PC-3 (cell line): ENCODE results near the gene BCL7C. TPM values are rescaled to one million over a fixed set of nuclear protein-coding genes. Genes with fewer than 3 reads are reported as not detected.

Experiments used
- ATAC-seq: fragments of 200-7000 bp; cut with Tn5 transposase; 2 replicates; pipeline ENCODE4 v1.9.1; 2020; ENCODE audit warnings: mild to moderate bottlenecking, moderate library complexity
- BruUV-seq: library from RNA; stranded (reverse); fragments of 400-500 nt; replicated peaks from 2 replicates; lab custom pipeline; 2021; lab: Mats Ljungman, UMichigan
- CTCF ChIA-PET: fragments of 300-600 bp; sonication (Branson Sonifier 250); formaldehyde crosslinking; loops from one replicate; lab custom pipeline; 2022; ENCODE audit warnings: antibody characterized with exemption; lab: Charles Lee
- POLR2A ChIA-PET: fragments of 300-600 bp; sonication (Branson Sonifier 250); formaldehyde crosslinking; loops from one replicate; lab custom pipeline; 2022; ENCODE audit warnings: antibody characterized with exemption; ENCODE audit not compliant: unreplicated experiment; lab: Charles Lee
- DNase-seq: peaks from one replicate; pipeline ENCODE4 v3.0.0-alpha.2; 2015
- H2AFZ ChIP-seq: fragments of 300-600 bp; sonication (generic); 2 replicates; pipeline ENCODE4 v1.6.0; 2016; ENCODE audit warnings: antibody characterized with exemption, low read length
- H3F3A ChIP-seq: fragments of 300-600 bp; sonication (generic); one replicate; pipeline ENCODE4 v1.6.0; 2017; ENCODE audit warnings: antibody characterized with exemption, low read length, control low read depth, mild to moderate bottlenecking; ENCODE audit not compliant: unreplicated experiment
- H3K27ac ChIP-seq: fragments of 300-600 bp; sonication (generic); 2 replicates; pipeline ENCODE4 v1.5.1; 2016; ENCODE audit warnings: mild to moderate bottlenecking, low read length
- H3K27me3 ChIP-seq: fragments of 300-600 bp; sonication (generic); 2 replicates; pipeline ENCODE4 v1.6.1; 2016; ENCODE audit warnings: low read length, mixed read lengths
- H3K36me3 ChIP-seq: fragments of 300-600 bp; sonication (generic); 2 replicates; pipeline ENCODE4 v1.6.1; 2016; ENCODE audit warnings: low read depth, mixed run types, low read length, mixed read lengths
- H3K4me1 ChIP-seq: fragments of 300-600 bp; sonication (generic); 2 replicates; pipeline ENCODE4 v1.5.1; 2016; ENCODE audit warnings: low read length; ENCODE audit not compliant: insufficient read depth
- H3K4me2 ChIP-seq: fragments of 300-600 bp; sonication (generic); 2 replicates; pipeline ENCODE4 v1.6.0; 2016; ENCODE audit warnings: low read length
- H3K4me3 ChIP-seq: fragments of 300-600 bp; sonication (generic); 2 replicates; pipeline ENCODE4 v1.5.1; 2016; ENCODE audit warnings: mild to moderate bottlenecking, low read length, mixed read lengths
- H3K79me2 ChIP-seq: fragments of 300-600 bp; sonication (generic); 2 replicates; pipeline ENCODE4 v1.6.1; 2017; ENCODE audit warnings: low read length, mixed read lengths
- H3K9ac ChIP-seq: fragments of 300-600 bp; sonication (generic); 2 replicates; pipeline ENCODE4 v1.6.0; 2016; ENCODE audit warnings: mild to moderate bottlenecking, low read length
- H3K9me2 ChIP-seq: fragments of 300-600 bp; sonication (generic); replicated peaks from 2 replicates; pipeline ENCODE4 v1.6.1; 2016; ENCODE audit warnings: mixed run types, low read length, mixed read lengths
- H3K9me3 ChIP-seq: fragments of 300-600 bp; sonication (generic); 2 replicates; pipeline ENCODE4 v1.6.1; 2016; ENCODE audit warnings: low read length, mixed read lengths
- H4K20me1 ChIP-seq: fragments of 300-600 bp; sonication (generic); 2 replicates; pipeline ENCODE4 v1.6.1; 2016; ENCODE audit warnings: low read length, mixed read lengths
- EZH2 ChIP-seq: fragments of 300-600 bp; sonication (generic); IDR thresholded peaks from one replicate; pipeline ENCODE4 v1.6.1; 2017; ENCODE audit warnings: antibody characterized with exemption, mild to moderate bottlenecking, low read length; ENCODE audit not compliant: unreplicated experiment
- EZH2phosphoT487 ChIP-seq: fragments of 300-600 bp; sonication (generic); IDR thresholded peaks from 2 replicates; pipeline ENCODE4 v1.6.1; 2018; ENCODE audit warnings: mild to moderate bottlenecking, antibody characterized with exemption, low read length, borderline replicate concordance
- intact Hi-C: fragments of 100-400 bp; cut with micrococcal nuclease; formaldehyde crosslinking; loops from 2 replicates; pipeline ENCODE4 v1.9.0; 2023
- total RNA-seq: library from RNA; depleted of rRNA; stranded (reverse); fragments of >200 nt; gene quantifications from 2 replicates; pipeline ENCODE4 v1.2.3, GENCODE V29; 2014
- TF ChIP-seq, protein P1 (sequence below): fragments of 300-600 bp; sonication (generic); conservative IDR thresholded peaks from 2 replicates; pipeline ENCODE4 v1.5.1; 2017; ENCODE audit warnings: antibody characterized with exemption, low read depth, mild to moderate bottlenecking, low read length

Gene BCL7C
- total RNA-seq, 1 experiment from 2014 or later, result 75.6 TPM

DNA sequence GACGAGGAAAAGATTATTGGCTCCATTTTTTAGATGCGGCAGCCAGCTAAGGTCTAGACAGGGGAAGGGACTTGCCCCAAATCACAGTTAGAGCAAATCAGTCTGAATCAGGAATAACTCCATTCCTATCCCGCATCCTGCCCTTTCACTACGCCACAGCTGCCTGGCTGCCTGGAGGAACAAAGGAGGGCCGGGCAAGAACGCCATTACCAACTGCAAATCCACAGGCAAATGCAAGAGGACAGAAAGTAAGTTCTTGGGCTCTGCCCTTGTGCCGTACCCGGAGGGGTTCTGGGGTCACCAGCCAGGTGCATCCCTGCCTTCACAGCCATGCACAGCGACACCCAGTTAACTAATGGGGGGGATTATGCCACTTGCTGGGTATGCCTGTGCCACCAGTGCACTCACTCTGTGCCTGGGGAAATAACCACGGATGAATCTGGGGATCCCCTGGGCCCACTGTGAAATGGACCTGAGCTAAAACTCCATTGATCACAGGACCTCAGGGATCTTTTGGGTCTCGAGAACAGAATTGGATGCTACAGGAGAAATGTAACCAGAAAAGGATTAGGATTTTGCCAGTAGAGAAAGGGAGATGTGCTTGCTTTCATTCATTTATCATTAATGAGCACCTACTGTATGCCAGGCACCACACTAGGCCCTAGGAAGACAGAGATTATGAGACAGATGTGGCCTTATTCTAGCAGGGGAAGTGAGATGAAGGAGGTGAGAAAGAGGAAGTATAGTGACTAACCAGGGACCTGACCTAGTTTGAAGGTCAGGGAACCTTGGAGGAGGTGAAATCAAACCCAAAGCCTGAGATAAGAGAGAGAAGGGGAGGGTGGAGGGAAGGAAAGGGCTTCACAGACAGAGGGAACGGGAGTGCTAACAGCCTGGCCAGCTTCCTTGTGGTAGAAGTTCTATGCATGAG lies 17.7 kb downstream of the BCL7C start:
- Histone ChIP-seq H3K9me2 (no peaks in the 10 kb centered on the region), H3F3A (no peaks in the 10 kb centered on the region), H3K4me3 (peak overlapping the region; percentile 87), H2AFZ (peak overlapping the region; percentile 96), H3K79me2 (peaks cover 21% of the 10 kb centered on the region), H3K4me1 (peaks cover 12% of the 10 kb centered on the region), H3K4me2 (peak overlapping the region; percentile 96), H4K20me1 (no peaks in the 10 kb centered on the region), H3K9me3 (no peaks in the 10 kb centered on the region), H3K9ac (peak overlapping the region; percentile 89), H3K27me3 (no peaks in the 10 kb centered on the region), H3K27ac (no peak overlapping the region), H3K36me3 (no peaks in the 10 kb centered on the region)
- TF ChIP-seq EZH2phosphoT487 (no peak), EZH2 (no peak)
- TF ChIP-seq, protein P1, sequence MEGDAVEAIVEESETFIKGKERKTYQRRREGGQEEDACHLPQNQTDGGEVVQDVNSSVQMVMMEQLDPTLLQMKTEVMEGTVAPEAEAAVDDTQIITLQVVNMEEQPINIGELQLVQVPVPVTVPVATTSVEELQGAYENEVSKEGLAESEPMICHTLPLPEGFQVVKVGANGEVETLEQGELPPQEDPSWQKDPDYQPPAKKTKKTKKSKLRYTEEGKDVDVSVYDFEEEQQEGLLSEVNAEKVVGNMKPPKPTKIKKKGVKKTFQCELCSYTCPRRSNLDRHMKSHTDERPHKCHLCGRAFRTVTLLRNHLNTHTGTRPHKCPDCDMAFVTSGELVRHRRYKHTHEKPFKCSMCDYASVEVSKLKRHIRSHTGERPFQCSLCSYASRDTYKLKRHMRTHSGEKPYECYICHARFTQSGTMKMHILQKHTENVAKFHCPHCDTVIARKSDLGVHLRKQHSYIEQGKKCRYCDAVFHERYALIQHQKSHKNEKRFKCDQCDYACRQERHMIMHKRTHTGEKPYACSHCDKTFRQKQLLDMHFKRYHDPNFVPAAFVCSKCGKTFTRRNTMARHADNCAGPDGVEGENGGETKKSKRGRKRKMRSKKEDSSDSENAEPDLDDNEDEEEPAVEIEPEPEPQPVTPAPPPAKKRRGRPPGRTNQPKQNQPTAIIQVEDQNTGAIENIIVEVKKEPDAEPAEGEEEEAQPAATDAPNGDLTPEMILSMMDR, result no peak
- POLR2A ChIA-PET, result no interaction called here
- BruUV-seq, result no TSS peak
- CTCF ChIA-PET, result no interaction called here
- ATAC-seq, result no peak
- no peak for DNase-seq
- intact Hi-C loops, result no loop called here

DNA sequence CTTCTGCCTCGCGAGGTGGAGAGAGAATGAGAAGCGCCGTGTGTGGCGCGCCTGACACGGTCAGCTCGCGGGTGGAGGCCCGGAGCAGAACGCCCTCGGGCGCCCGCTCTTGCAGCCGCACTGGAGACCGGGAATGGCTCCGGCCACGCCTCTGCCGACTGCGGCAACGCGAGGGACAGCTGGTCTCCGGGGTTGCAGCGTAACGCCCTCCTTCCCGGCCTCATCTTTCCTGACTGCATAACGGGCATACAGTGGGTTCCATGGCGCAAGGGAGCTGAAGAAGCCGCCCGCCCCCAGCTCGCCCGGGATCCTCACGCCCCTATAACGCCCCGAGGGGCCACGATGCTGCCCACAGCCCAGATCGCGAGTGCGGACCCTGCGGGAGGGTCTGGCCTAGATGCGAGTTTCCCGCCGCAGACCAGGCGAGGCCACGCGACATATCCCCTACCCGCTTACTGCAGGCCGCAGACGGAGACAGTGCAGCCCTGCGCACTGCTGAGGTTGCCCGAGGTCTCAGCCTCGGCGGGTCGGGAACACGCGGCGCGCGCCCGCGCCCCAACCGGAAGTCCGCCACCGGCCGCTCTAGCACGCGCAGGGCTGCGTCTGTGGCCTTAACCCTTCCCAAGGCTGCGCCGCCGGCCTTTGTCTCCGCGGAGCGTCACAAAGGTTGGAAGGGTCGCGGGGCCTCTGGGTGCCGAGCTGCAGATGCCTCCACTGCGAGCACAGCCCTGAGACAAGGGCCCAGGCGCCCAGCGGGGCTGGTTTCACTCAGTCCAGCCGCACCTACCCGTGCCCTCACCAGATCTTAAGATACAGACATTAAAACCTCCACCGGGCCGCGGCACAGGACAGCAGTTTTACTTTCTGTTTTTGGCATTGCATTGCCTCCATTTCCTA lies 18.8 kb downstream of the BCL7C start:
- TF ChIP-seq EZH2, result no peak
- TF ChIP-seq EZH2phosphoT487, result no peak
- TF ChIP-seq, protein P1, result no peak
- DNase-seq, result peak; percentile 81
- POLR2A ChIA-PET, result no interaction called here
- H3K9ac ChIP-seq, result peak overlapping the region; percentile 89
- peak overlapping the region; percentile 96 for H3K4me2 ChIP-seq
- CTCF ChIA-PET, result interaction anchor here (0.6 to 1.0 kb wide), 2 partner anchors 30 to 49 kb away, joined by 3 read pairs; no protein-coding TSS in a partner anchor
- H3K36me3 ChIP-seq, result no peaks in the 10 kb centered on the region
- H3K27me3 ChIP-seq, result no peaks in the 10 kb centered on the region
- no peaks in the 10 kb centered on the region for H3K9me2 ChIP-seq
- no peaks in the 10 kb centered on the region for H4K20me1 ChIP-seq
- no peaks in the 10 kb centered on the region for H3F3A ChIP-seq
- H3K79me2 ChIP-seq, result peaks cover 21% of the 10 kb centered on the region
- H3K4me1 ChIP-seq, result peaks cover 12% of the 10 kb centered on the region
- H3K27ac ChIP-seq, result peak overlapping the region; percentile 65
- H3K9me3 ChIP-seq, result no peaks in the 10 kb centered on the region
- ATAC-seq, result peak; percentile 92
- H3K4me3 ChIP-seq, result peak overlapping the region; percentile 87
- intact Hi-C loops, result no loop called here
- peak overlapping the region; percentile 96 for H2AFZ ChIP-seq
- TSS peak; percentile 74 for BruUV-seq
